GM23338 (cell line): ENCODE results near the gene DDA1. TPM values are rescaled to one million over a fixed set of nuclear protein-coding genes. Genes with fewer than 3 reads are reported as not detected.

Experiments
- ATAC-seq: fragments of 200-7000 bp; cut with Tn5 transposase; 3 replicates; pipeline ENCODE4 v1.9.1; 2020
- DNase-seq: peaks from one replicate; pipeline ENCODE4 v3.0.0-alpha.2; 2015; ENCODE audit warnings: low spot score
- H2AFZ ChIP-seq: fragments of 200-600 bp; sonication (generic); 2 replicates; pipeline ENCODE4 v1.8.0; 2016; ENCODE audit warnings: antibody characterized with exemption, mild to moderate bottlenecking, moderate library complexity
- H3F3A ChIP-seq: fragments of 200-600 bp; sonication (generic); replicated peaks from 2 replicates; pipeline ENCODE4 v1.8.0; 2017; ENCODE audit warnings: antibody characterized with exemption, mixed run types, low read depth
- H3K27ac ChIP-seq: fragments of 200-600 bp; sonication (generic); 2 replicates; pipeline ENCODE4 v1.6.1; 2016; ENCODE audit warnings: low read depth
- H3K27me3 ChIP-seq: fragments of 200-600 bp; sonication (generic); 2 replicates; pipeline ENCODE4 v1.8.0; 2016; ENCODE audit warnings: mild to moderate bottlenecking, mixed run types, moderate library complexity; ENCODE audit not compliant: insufficient read depth
- H3K36me3 ChIP-seq: fragments of 200-600 bp; sonication (generic); 2 replicates; pipeline ENCODE4 v1.8.0; 2016; ENCODE audit warnings: mild to moderate bottlenecking; ENCODE audit not compliant: insufficient read depth
- H3K4me1 ChIP-seq: fragments of 200-600 bp; sonication (generic); 2 replicates; pipeline ENCODE4 v1.8.0; 2016; ENCODE audit warnings: mild to moderate bottlenecking, moderate library complexity; ENCODE audit not compliant: insufficient read depth
- H3K4me2 ChIP-seq: fragments of 200-600 bp; sonication (generic); 2 replicates; pipeline ENCODE4 v1.7.1; 2017; ENCODE audit warnings: mixed run types
- H3K4me3 ChIP-seq: fragments of 200-600 bp; sonication (generic); 2 replicates; pipeline ENCODE4 v1.6.1; 2016; ENCODE audit warnings: mixed run types
- H3K79me2 ChIP-seq: fragments of 200-600 bp; sonication (generic); replicated peaks from 2 replicates; pipeline ENCODE4 v1.8.0; 2017; ENCODE audit warnings: mild to moderate bottlenecking; ENCODE audit not compliant: insufficient read depth
- H3K9me2 ChIP-seq: fragments of 200-600 bp; sonication (generic); 2 replicates; pipeline ENCODE4 v1.8.0; 2017; ENCODE audit not compliant: insufficient read depth
- H4K20me1 ChIP-seq: fragments of 200-600 bp; sonication (generic); replicated peaks from 2 replicates; pipeline ENCODE4 v1.8.0; 2017; ENCODE audit warnings: mild to moderate bottlenecking; ENCODE audit not compliant: insufficient read depth
- H3K27ac Mint-ChIP-seq: 2 replicates; pipeline ENCODE4 v1.8.0; 2020; ENCODE audit warnings: inconsistent platforms, mild to moderate bottlenecking, moderate library complexity, mixed read lengths
- H3K27me3 Mint-ChIP-seq: 3 replicates; pipeline ENCODE4 v1.8.0; 2022; ENCODE audit warnings: low read depth, mild to moderate bottlenecking, moderate library complexity, mixed read lengths, inconsistent platforms; ENCODE audit not compliant: insufficient read depth, poor library complexity
- H3K36me3 Mint-ChIP-seq: 3 replicates; pipeline ENCODE4 v1.8.0; 2021; ENCODE audit warnings: low read depth, mild to moderate bottlenecking, inconsistent platforms, moderate library complexity, mixed read lengths
- H3K4me1 Mint-ChIP-seq: 3 replicates; pipeline ENCODE4 v1.8.0; 2020; ENCODE audit warnings: mild to moderate bottlenecking, inconsistent platforms, mixed read lengths
- H3K4me3 Mint-ChIP-seq: 3 replicates; pipeline ENCODE4 v1.8.0; 2021; ENCODE audit warnings: moderate library complexity, mild to moderate bottlenecking, inconsistent platforms, mixed read lengths
- H3K9me3 Mint-ChIP-seq: 3 replicates; pipeline ENCODE4 v1.8.0; 2020; ENCODE audit warnings: moderate library complexity, mild to moderate bottlenecking, inconsistent platforms, mixed read lengths
- CREB1 ChIP-seq: fragments of 250-450 bp; sonication (Bioruptor Pico); IDR thresholded peaks from 2 replicates; pipeline ENCODE4 v1.5.0; 2020; ENCODE audit warnings: low read depth, mild to moderate bottlenecking, moderate library complexity
- CTCF ChIP-seq, 2 experiments: fragments of 200-600 bp in 1 of 2; sonication (generic) in 1 of 2; conservative IDR thresholded peaks; 2 replicates each; pipeline versions ENCODE4 v1.5.1 to v1.6.1; 2016 to 2017; ENCODE audit warnings: antibody characterized with exemption in 2 of 2, low read depth in 2 of 2, mild to moderate bottlenecking in 2 of 2, moderate library complexity in 1 of 2
- ETS1 ChIP-seq: IDR thresholded peaks from 2 replicates; pipeline ENCODE4 v1.6.1; 2016; ENCODE audit warnings: antibody characterized with exemption
- EZH2 ChIP-seq: fragments of 200-600 bp; sonication (generic); IDR thresholded peaks from one replicate; pipeline ENCODE4 v1.8.0; 2017; ENCODE audit warnings: antibody characterized with exemption, mild to moderate bottlenecking, low read depth; ENCODE audit not compliant: unreplicated experiment
- EZH2phosphoT487 ChIP-seq: fragments of 200-600 bp; sonication (generic); IDR thresholded peaks from one replicate; pipeline ENCODE4 v1.8.1; 2018; ENCODE audit warnings: antibody characterized with exemption; ENCODE audit not compliant: unreplicated experiment
- JUNB ChIP-seq: IDR thresholded peaks from one replicate; pipeline ENCODE4 v1.6.1; 2016; ENCODE audit warnings: antibody characterized with exemption; ENCODE audit not compliant: unreplicated experiment
- NANOG ChIP-seq: IDR thresholded peaks from 2 replicates; pipeline ENCODE4 v1.6.1; 2016; ENCODE audit warnings: antibody characterized with exemption, borderline replicate concordance
- POLR2AphosphoS5 ChIP-seq: IDR thresholded peaks from 2 replicates; pipeline ENCODE4 v1.6.1; 2016; ENCODE audit warnings: antibody characterized with exemption, low read depth
- REST ChIP-seq: IDR thresholded peaks from one replicate; pipeline ENCODE4 v1.6.1; 2018; ENCODE audit warnings: antibody characterized with exemption; ENCODE audit not compliant: unreplicated experiment
- STAT1 ChIP-seq: IDR thresholded peaks from one replicate; pipeline ENCODE4 v1.6.1; 2016; ENCODE audit warnings: antibody characterized with exemption; ENCODE audit not compliant: unreplicated experiment
- ZNF114 ChIP-seq: fragments of 250-450 bp; sonication (Bioruptor Pico); IDR thresholded peaks from 2 replicates; pipeline ENCODE4 v1.5.0; 2020; ENCODE audit warnings: mild to moderate bottlenecking, moderate library complexity
- ZNF331 ChIP-seq: fragments of 250-450 bp; sonication (Bioruptor Pico); IDR thresholded peaks from 2 replicates; pipeline ENCODE4 v1.5.0; 2020; ENCODE audit warnings: low read depth, mild to moderate bottlenecking, moderate library complexity
- ZNF462 ChIP-seq: fragments of 250-450 bp; sonication (Bioruptor Pico); IDR thresholded peaks from 2 replicates; pipeline ENCODE4 v1.5.0; 2020; ENCODE audit warnings: mild to moderate bottlenecking, moderate library complexity
- polyA plus RNA-seq: library from polyadenylated mRNA; unstranded; fragments of >200 nt; fragmentation: Nextera tagmentation; extraction: Ambion mirVana; gene quantifications from 2 replicates; pipeline ENCODE4 v1.2.1, GENCODE V29; 2016
- total RNA-seq: library from RNA; depleted of rRNA; stranded (reverse); fragments of >200 nt; shearing (Covaris generic); gene quantifications from 2 replicates; pipeline ENCODE4 v1.2.3, GENCODE V29; 2014

DDA1 gene
- total and polyA plus RNA-seq, 2 experiments from 2014 or later = 34.6 to 107 TPM

- no peak for TF ChIP-seq POLR2AphosphoS5
Observed at GRCh38 chr19:17286263-17286662, 23.1 kb upstream of the DDA1 start (continued).

GRCh38 chr19:17286752-17287151 is 22.6 kb upstream of the DDA1 start:
- Mint-ChIP-seq H3K4me3 (no peak overlapping the region), H3K9me3 (no peaks in the 10 kb centered on the region), H3K36me3 (peaks cover 25% of the 10 kb centered on the region), H3K4me1 (peaks cover 2% of the 10 kb centered on the region), H3K27ac (no peak overlapping the region), H3K27me3 (peaks cover 10% of the 10 kb centered on the region)
- no peak for DNase-seq
- H3F3A ChIP-seq = peaks cover 17% of the 10 kb centered on the region
- no peak overlapping the region for H2AFZ ChIP-seq
- H3K27ac ChIP-seq = no peak overlapping the region
- H3K36me3 ChIP-seq = no peaks in the 10 kb centered on the region
- ATAC-seq = no peak
- peaks cover 4% of the 10 kb centered on the region; the same call in 1 of the 2 replicates for H4K20me1 ChIP-seq
- no peaks in the 10 kb centered on the region for H3K79me2 ChIP-seq
- H3K27me3 ChIP-seq = peaks cover 6% of the 10 kb centered on the region; the same call in 1 of the 2 replicates
- H3K4me1 ChIP-seq = no peaks in the 10 kb centered on the region
- TF ChIP-seq JUNB (no peak), ZNF331 (CRISPR knock-in tag) (no peak), POLR2AphosphoS5 (no peak), NANOG (no peak), EZH2 (no peak), CREB1 (no peak), EZH2phosphoT487 (no peak), ZNF114 (no peak), REST (no peak), ZNF462 (CRISPR knock-in tag) (no peak), ETS1 (no peak), STAT1 (no peak), CTCF (conservative IDR thresholded peaks at IDR 0.05; ENCODE audit: low read depth in 2 of 2) (no peak)
- H3K4me3 ChIP-seq = no peak overlapping the region
- H3K4me2 ChIP-seq = no peak overlapping the region
- H3K9me2 ChIP-seq = no peaks in the 10 kb centered on the region
